Neural progenitor cell (in vitro differentiated cells): Measurements from ENCODE around the gene OR5M8.

ENCODE experiments used
- EZH2phosphoT487 ChIP-seq: fragments of 200-600 bp; sonication (generic); IDR thresholded peaks from 2 replicates; pipeline ENCODE4 v1.6.1; 2017; ENCODE audit warnings: antibody characterized with exemption
- TF ChIP-seq, protein P1 (sequence below): fragments of 200-600 bp; sonication (generic); IDR thresholded peaks from 2 replicates; pipeline ENCODE4 v1.5.1; 2017; ENCODE audit warnings: antibody characterized with exemption, mild to moderate bottlenecking

DNA sequence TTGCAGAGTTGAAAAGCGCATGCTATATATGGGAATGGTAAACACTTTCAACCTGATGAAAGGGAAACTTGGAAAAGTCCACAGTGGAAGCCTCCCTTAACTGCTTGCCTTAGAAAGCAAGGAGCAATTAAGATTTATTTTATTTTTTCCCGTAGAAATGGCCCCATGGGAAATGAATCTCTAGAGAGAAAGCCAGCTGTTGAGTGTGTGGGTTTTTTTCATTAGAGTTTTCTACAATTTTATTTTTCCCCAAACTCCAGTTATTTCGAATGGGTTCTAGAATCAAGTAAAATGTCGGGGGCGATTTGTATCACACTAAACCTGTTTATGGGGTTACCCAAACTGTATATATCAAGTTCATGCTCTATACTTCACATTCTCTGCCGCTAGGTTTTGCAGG is 17.9 kb downstream of the OR5M8 start, which contains the start of gene OR5M3:
- TF ChIP-seq, protein P1, sequence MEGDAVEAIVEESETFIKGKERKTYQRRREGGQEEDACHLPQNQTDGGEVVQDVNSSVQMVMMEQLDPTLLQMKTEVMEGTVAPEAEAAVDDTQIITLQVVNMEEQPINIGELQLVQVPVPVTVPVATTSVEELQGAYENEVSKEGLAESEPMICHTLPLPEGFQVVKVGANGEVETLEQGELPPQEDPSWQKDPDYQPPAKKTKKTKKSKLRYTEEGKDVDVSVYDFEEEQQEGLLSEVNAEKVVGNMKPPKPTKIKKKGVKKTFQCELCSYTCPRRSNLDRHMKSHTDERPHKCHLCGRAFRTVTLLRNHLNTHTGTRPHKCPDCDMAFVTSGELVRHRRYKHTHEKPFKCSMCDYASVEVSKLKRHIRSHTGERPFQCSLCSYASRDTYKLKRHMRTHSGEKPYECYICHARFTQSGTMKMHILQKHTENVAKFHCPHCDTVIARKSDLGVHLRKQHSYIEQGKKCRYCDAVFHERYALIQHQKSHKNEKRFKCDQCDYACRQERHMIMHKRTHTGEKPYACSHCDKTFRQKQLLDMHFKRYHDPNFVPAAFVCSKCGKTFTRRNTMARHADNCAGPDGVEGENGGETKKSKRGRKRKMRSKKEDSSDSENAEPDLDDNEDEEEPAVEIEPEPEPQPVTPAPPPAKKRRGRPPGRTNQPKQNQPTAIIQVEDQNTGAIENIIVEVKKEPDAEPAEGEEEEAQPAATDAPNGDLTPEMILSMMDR, result no peak
- TF ChIP-seq EZH2phosphoT487, result no peak
